SK-N-SH (cell line): ENCODE data around the gene TTC5.

Source experiments
- CTCF ChIP-seq: fragments of 200-600 bp; sonication (generic); IDR thresholded peaks from 2 replicates; pipeline ENCODE4 v1.6.1; 2017; ENCODE audit warnings: antibody characterized with exemption, mild to moderate bottlenecking, moderate library complexity
- EP300 ChIP-seq, 2 experiments: IDR thresholded peaks; 2 replicates each; pipeline versions ENCODE4 v1.4.0 to v1.6.1; 2012; ENCODE audit warnings: borderline replicate concordance in 1 of 2, low read depth in 1 of 2, low read length in 1 of 2
- EZH2phosphoT487 ChIP-seq: fragments of 200-600 bp; sonication (generic); IDR thresholded peaks from 2 replicates; pipeline ENCODE4 v1.6.1; 2017; ENCODE audit warnings: low read depth, mixed run types, mild to moderate bottlenecking, antibody characterized with exemption, moderate library complexity, borderline replicate concordance
- FOXJ3 ChIP-seq: sonication (generic); formaldehyde crosslinking; IDR thresholded peaks from 2 replicates; pipeline ENCODE4 v1.5.1; 2020; ENCODE audit warnings: mild to moderate bottlenecking, missing genetic modification reagents
- FOXM1 ChIP-seq: IDR thresholded peaks from 2 replicates; pipeline ENCODE4 v1.4.0; 2012; ENCODE audit warnings: low read depth, mild to moderate bottlenecking
- GABPA ChIP-seq: IDR thresholded peaks from 2 replicates; pipeline ENCODE4 v1.4.0; 2012; ENCODE audit warnings: low read depth, mild to moderate bottlenecking
- GATA2 ChIP-seq: sonication (generic); formaldehyde crosslinking; IDR thresholded peaks from 2 replicates; pipeline ENCODE4 v1.5.0; 2020; ENCODE audit warnings: mild to moderate bottlenecking, missing genetic modification reagents
- MAX ChIP-seq: IDR thresholded peaks from 2 replicates; pipeline ENCODE4 v1.4.0; 2012; ENCODE audit warnings: low read depth
- RAD21 ChIP-seq: IDR thresholded peaks from 2 replicates; pipeline ENCODE4 v1.6.1; 2012; ENCODE audit warnings: mild to moderate bottlenecking, low read length
- RFX5 ChIP-seq: IDR thresholded peaks from 2 replicates; pipeline ENCODE4 v1.6.1; 2012; ENCODE audit warnings: mild to moderate bottlenecking, improper control_type of control experiment, low read length
- TAF1 ChIP-seq: IDR thresholded peaks from 2 replicates; pipeline ENCODE4 v1.6.1; 2012; ENCODE audit warnings: low read depth, mild to moderate bottlenecking, low read length, moderate library complexity, borderline replicate concordance
- YY1 ChIP-seq: IDR thresholded peaks from 2 replicates; pipeline ENCODE4 v1.4.0; 2012; ENCODE audit warnings: low read depth, mild to moderate bottlenecking

GRCh38 chr14:20328705-20329104, 23.0 kb upstream of the TTC5 start:
- TF ChIP-seq FOXJ3 (CRISPR knock-in tag), result no peak
- TF ChIP-seq EP300 (IDR thresholded peaks at IDR 0.05; ENCODE audit: borderline replicate concordance in 1 of 2, low read depth in 1 of 2, low read length in 1 of 2), result no peak
- TF ChIP-seq RFX5, result no peak
- TF ChIP-seq CTCF, result no peak
- TF ChIP-seq GABPA, result no peak
- no peak for TF ChIP-seq YY1
- no peak for TF ChIP-seq GATA2 (CRISPR knock-in tag)
- no peak for TF ChIP-seq RAD21
- TF ChIP-seq FOXM1, result no peak
- TF ChIP-seq EZH2phosphoT487, result no peak
- TF ChIP-seq TAF1, result no peak
- TF ChIP-seq MAX, result no peak
